HG02623 (cell line): Measurements from ENCODE around the gene SLC9A7.
A peak's percentile ranks its signal among the peaks of the same experiment; 100 is the strongest.
"Not testable (repeated sequence)": the region's sequence is repeated elsewhere in the genome, so short reads cannot be mapped to it uniquely, and the experiment has no call there.

Experiments used
- ATAC-seq: cut with Tn5 transposase; IDR thresholded peaks from one replicate; pipeline ENCODE4 v1.9.1; 2021; ENCODE audit warnings: moderate library complexity; ENCODE audit not compliant: unreplicated experiment

Gene SLC9A7

DNA sequence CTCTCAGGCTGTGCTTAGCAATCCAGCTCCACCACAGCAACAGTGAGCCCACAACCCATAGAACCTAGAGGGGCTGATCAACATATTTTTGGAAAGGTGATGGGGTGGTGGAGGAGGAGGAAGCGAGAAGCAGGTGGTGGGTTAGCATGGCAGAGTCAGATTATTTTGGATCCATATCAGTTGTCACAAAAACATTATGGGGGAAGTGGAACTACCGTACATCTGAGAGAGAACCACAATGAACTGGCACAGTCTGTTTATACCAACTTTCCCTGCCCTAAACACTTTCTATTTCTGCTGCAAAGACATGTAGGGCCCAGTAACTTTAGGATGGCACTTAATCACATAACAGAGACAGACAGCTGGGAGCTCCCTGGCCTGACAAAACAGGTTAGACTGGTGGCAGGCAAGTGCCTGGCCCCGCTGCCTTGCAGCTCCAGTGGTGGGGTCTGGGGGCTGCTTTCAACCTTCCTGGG lies 4.3 kb downstream of the SLC9A7 start:
- ATAC-seq, result no peak

DNA sequence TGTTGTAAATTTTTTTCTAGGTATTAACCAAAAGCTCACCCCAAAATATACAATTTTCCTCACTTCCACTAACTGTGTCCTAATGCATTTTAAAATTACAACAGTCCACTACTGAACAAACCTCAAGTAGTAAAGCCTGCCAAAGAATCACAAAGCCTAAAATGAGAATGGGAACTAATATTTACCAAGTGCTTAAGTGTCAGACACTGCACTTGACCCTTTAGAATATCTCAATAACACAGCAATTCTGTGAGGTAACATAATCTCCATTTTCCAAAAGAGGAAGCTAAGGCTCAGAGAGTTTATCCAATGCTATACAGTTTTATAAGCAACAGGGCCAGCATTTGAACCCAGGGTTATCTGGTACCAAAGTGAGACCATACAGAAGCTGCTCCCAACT lies 4.9 kb downstream of the SLC9A7 start:
- ATAC-seq, result no peak

DNA sequence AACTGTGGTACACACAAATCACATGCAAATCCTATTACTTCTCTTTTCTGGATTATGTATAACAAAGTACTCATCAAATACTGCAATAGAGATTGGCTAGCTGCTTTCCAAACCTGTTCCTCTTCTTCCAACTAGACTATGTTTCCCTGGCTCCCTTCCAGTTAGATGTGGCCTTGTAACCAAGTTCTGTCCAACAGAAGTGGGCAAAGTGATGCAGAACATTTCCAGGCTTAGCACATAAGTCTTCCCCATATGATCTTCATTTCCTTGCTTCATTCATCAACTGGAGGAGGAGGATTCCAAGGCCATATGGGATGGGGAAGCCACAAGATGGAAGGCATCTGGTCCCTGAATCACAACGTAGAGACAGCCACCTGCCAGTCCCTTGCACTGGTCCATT lies 8.0 kb downstream of the SLC9A7 start:
- no peak for ATAC-seq

DNA sequence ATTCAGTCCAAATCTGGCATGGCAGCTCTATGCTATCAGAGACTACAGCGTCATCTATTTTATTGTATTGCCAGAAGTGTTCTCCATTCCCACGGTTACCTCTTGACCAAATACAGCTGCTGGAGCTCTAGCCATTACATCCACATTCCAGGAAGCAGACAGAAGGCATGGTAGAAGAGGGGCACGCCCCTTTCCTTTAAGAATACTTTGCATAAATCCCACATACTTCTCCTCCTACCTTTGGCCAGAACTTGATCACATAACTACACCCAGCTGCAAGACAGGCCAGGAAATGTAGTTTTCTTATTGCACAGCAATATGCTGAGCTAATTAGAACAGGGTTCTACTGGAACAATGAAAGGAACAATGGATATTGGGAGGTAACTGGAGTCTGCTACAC lies 14.9 kb downstream of the SLC9A7 start:
- no peak for ATAC-seq

DNA sequence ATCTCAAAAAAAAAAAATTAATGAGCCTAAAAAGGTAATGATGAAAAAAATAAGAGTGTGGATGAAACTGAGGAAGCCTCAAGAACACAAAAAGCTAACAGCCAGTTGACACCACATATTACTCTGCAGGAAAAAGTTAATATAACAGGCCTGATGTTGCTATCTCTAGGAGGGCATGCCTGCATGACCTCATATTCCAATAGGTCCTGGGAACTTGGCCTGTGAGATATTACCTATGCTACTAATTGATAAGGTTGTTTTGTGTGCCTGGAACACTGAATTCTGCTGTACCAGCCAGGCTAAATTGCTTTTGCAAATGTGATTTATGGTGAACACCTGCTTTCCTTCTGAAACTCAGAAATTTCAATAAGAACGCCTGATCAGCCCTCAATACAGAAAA lies 15.9 kb downstream of the SLC9A7 start:
- ATAC-seq, result no peak

DNA sequence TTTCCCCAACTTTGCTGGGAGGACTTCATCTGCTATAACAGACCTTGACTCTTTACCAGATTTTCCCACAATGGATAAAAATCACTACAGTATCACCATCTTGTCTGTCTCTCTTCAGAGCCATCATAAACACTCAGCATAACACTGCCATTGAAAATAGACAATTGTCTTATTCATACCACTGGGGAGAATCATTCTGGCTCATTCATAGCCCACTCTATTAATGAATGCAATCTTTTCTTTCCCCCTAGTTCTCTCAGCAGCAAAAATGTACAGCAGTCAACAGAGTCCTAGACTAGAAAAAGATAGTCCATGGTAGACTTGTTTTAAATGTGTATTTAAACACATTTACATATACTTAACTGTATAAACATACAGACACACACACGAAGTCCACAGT lies 19.2 kb downstream of the SLC9A7 start:
- no peak for ATAC-seq

DNA sequence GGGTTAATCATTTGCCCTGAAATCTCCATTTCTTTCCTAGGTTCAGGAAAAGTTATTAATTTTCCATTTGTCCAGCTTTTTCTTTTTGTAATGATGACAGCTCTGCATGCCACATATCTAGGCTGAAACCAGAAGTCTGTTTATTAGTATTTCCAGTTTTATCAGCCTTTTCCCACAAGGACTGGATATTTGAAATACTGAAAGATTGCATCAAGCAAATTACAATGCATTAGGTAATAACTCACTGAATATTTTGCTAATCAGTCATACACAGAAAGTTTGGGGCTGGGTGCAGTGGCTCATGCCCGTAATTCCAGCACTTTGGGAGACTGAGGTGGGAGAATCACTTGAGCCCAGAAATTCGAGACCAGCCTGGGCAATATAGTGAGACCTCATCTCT lies 21.5 kb downstream of the SLC9A7 start:
- no peak for ATAC-seq

DNA sequence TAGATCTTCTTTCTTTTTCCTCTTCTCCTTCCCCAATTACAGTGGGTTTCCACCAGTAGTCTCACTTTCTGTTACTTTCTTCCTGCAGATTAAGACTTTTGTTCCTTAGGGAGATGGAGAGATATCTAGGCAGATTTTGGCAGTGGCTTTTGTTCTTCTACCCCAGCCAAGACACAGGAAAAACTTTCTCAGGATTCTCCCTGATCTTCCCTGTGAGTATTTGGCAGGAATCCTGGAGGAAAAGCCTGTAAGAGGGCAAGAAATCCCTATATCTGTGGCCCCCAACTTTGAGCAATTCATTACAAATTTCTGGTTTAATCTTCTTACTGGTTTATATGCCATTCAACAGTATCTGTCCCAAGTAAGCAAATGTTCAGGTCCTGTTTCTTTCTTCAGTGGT lies 21.9 kb downstream of the SLC9A7 start:
- ATAC-seq, result no peak

DNA sequence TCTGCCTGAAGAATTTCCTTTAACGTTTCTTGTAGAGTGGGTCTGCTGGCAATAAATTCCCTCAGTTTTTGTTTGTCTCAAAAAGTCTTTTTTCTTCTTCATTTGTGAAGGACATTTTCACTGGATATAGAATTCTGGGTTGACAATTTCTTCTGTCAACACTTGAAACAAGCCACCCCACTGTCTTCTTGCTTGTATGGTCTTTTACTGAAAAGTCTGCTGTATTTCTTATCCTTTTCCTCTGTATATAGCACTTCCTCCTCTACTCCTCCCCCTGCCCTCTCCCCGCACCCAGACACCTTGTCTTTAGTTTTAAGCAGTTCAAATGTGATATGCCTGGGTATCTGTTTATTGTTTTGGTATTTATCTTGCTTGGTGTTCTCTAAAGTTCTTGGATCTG lies 23.3 kb downstream of the SLC9A7 start:
- ATAC-seq, result no peak

DNA sequence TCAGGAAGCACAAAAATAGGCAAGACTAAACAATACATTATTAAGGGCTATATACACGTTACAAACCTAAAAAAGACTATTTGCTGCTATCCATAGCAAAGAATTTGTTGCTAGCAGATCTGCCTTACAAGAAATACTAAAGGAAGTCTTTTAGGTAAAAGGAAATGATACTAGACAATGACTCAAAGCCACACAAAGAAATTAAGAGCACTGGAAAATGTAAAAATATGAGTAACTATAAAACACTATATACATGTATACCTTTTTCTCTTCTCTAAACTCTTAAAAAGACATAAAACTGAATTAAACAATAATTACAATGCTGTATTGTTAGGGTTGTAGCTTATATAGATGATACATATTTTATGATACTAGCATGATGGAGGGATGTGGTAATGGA lies 25.7 kb downstream of the SLC9A7 start:
- ATAC-seq, result no peak

DNA sequence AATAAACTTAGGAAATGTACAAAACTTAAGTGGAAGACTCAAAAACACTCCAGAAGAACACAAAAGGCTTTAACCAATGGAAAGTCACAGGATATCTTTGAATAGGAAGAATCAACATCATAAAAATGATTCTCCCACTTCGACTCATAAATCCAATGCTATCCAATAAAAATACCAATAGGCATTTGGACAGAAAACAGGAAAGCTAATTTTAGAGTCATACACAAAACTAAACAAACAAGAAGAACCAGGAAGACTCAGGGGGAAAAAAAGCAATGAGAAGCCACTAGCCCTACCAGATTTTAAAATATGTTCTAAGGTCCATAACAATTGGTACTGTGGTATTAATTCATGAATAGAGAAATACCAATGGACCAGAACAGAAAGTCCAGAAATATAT lies 28.2 kb downstream of the SLC9A7 start:
- ATAC-seq, result no peak

DNA sequence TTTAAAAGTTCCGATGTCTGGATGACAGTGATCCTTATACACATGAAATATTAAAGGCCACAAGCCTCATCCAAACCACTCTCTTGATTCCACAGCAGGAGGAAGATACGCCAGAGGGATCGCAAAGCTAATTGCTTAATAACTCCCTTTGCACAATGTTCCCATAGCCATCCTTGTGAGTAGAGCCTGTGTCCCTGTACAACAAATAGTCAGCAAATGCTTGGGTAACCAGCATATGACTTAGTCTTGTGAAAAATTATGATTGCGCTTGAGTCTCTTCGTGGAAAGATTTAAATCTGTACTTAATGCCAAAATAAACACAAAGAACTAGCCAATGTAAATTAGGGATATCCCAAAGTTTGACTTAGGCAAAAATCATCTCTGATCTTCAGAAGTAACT lies 31.5 kb downstream of the SLC9A7 start:
- no peak for ATAC-seq

DNA sequence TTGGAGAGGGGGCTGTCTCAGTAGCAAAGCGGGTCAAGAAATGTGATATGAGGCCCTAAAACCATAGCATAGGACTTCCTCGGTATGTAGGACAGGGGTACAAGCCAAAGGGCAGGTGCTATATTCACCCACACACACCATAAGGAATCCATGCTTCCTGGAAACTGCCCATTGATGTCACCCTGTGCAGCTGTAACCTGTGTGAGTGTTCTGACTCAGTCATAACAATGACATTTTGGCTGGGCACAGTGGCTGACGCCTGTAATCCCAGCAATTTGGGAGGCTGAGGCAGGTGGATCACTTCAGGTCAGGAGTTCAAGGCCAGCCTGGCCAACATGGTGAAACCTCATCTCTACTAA lies 35.4 kb downstream of the SLC9A7 start:
- not testable (repeated sequence) for ATAC-seq

DNA sequence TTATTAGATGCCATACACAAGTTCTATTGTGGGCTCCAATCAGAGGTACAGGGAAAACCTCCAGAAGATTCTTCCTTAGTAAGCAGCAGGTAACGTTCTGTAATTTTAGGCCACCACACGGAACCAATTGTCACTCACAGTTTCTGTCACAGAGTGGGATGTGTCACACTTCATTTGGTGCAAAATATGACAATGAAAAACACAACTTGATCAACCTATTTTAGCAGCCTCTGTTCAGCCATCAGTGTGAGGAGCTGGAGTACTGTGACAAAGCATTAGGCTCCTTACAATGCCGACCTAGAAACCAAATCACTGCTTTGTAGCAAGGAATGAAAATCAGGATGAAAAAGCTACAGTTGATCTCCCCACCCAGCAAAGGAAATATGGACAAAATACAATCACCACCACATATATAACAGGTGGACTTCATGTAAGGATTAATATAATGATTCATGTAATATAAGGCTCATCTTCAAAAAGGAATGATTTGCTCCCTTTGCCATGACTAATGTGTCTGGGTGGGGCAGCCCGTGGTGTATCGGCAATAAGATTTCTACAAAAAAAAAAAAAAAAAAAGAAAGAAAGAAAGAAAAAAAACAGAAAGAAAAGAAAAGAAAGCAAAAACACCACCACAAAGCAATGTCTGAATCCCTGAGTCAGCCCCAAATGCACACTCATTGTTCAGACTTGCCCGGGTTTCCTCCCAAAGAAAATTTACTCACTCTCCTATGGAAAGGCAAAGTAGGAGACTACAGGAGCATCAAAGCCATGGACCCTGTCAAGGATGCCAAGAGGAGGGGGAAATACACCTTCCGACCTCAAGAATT lies 36.0 kb downstream of the SLC9A7 start:
- no peak for ATAC-seq

DNA sequence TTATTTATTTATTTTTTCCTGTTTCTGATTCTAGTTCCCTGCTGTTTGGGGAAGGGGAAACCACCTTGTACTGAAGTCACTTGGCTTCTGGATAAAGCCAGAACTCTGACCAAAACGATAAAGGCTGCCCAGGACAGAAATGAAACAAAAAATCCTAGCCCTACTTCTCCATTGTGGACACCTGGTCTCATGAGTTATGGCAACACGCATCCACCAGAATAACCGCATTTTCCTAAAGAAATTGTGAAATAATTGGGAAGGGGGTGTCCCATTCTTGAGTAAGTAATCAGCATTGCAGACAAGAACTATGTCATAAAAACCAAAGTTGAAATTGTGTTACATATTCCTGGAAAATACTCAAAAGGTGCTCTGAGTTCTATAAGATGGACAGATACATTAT lies 42.1 kb downstream of the SLC9A7 start:
- ATAC-seq, result no peak

DNA sequence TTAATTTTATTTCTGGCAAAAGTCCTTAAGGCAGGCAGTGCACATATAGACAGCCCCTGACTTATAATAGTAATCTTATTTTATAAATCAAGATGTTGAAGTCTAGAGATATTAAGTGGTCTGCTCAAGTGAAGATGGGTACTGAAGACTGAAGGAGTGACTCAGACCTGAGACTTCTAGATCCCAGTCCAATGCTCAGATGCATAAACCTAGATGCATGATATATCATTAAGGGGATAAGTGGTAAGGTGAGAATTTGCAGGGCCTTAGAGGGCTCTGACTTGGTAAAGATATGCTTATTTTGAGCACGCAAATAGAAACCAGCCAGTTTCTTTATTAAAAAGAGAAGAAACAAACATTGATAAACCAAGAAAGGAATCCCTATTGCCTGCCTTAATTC lies 42.9 kb downstream of the SLC9A7 start:
- no peak for ATAC-seq

DNA sequence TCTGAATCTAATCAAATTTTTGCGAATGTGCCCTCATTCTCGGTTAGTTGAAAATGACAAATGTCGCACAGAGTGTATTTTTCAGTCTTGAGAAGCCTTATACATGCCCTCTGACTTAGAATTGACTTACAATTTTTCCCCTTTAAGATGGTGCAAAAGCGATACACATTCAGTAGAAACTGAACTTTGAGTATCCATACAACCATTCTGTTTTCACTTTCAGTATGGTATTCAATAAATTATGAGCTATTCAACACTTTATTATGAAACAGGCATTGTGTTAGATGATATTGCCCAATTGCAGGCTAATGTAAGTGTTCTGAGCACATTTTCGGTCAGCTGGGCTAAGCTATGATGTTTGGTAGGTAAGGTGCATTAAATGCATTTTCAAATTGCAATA lies 43.4 kb downstream of the SLC9A7 start:
- ATAC-seq, result no peak

DNA sequence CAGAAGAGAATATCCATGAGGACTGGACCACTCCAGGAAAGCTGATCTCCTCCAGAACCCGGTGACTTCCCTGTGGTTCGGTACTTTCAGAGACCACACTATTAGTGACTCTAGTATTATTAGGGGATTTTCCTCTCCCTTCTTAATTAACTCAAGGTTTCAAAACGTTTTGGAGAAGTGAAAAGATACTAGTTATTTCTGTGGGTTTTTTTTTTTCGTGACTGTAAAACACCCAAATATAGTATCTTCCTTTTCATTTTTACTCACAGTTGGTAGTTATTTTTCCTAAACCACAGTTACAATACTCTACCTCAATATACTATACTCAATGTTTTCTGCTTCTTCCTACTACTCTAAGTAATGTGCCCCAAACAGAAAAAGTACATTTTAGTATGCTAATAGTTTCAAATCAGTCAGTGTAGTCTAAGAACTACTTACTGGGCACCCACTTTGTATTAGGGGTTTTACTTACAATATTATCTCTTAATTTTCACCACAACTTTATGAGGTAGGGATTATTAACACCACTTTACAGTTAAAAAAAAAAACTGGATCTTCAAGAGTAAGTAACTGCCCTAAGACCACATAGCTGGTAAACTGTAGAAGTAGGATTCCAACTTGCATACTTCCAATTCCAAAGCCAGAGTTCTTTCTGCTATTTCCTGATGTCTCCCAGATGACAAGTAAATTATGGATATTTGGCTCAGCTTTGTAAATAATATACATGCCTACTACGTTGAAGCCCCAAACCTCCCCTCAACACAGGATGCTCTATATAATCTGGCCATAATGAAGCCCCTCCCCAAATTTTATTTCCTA lies 45.0 kb downstream of the SLC9A7 start:
- ATAC-seq, result peak; percentile 42

DNA sequence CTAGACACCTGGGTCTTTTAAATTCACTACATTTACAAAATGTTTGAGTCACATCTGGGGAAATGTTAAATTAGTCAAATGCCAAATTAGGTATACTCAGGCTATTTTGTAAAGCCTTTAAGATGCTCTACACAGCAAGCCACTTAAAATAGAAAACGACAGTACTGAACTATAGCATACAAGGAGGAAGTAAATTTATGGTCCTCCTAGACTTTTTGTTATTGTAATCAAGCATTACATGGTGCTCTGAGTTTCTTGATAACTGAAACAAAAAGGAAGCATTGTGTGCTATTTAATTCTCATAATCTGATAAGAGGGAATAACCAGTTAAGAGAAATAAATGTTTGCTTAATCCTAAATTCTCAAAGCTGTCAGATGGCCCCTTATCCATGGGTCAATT lies 46.2 kb downstream of the SLC9A7 start:
- ATAC-seq, result no peak

DNA sequence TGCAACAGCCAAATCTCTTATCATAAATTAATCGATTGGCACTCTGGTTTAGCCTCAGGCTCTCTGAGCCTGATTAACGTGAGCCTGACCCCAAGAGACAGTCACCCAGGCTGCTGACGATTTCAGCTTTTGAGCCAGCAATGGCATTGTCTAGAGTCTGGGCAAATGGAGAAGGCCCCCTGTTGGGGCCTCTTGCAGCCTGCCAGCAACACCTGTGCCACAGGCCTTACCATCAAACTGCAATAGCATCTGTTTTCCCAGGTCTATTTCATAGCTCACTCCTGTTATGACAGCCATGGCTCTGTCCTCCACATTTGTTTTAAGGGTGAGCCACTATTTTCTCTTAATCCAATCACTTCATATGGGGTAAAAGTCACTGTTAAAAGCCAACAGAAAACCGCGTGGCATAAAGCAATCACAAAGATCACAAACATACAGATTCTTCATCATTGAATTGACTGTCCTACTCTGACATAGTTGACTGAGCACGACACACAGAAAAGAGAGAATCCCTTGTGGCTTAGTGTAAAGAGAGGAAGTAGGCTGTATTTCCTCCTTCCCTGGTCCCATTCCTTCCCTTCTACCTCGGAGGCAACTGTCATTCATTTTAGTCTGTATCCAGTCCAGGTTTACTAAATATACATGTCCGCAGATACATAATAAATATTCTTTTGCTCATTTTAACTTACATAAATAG lies 47.8 kb downstream of the SLC9A7 start:
- no peak for ATAC-seq

DNA sequence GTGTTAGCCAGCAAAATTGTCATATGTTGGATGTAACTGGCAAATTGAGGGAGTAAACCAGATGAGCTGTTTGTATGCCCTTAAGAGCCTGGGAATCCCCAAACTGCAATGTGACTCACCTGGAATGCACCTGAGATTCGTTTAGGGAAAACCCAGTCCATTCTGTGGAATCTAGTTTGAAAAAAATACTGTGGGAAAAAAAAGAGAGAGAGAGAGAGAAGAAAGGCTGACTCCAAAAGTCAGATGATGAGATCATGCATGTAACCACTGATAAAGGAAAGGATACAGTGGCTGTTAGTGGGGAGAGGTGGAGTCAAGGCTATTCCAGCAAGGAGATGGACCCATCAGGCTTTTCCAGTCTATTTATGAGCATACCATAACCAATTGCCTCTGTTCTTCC lies 48.5 kb downstream of the SLC9A7 start:
- ATAC-seq, result no peak
